ENCODE measurements around the gene RAMAC.

- TF ChIP-seq CTCF (IDR thresholded peaks at IDR 0.05 in 8 of 11, conservative IDR thresholded peaks at IDR 0.05 in 3 of 11) (no peak), POLR2A (IDR thresholded peaks at IDR 0.05) (no peak)
These were observed 6.5 kb downstream of the RAMAC start for GRCh38 chr15:82992436-82992998.

Measured in spleen (tissue), 7 donors.